Hepatocyte (in vitro differentiated cells): ENCODE results near the gene RGS5. TPM values are rescaled to one million over a fixed set of nuclear protein-coding genes. Genes with fewer than 3 reads are reported as not detected.

ENCODE experiments used
- DNase-seq: peaks from one replicate; pipeline ENCODE4 v3.0.0-alpha.2; 2016; ENCODE audit warnings: low spot score
- H2AFZ ChIP-seq: fragments of 200-600 bp; sonication (generic); 2 replicates; pipeline ENCODE4 v1.6.0; 2016; ENCODE audit warnings: antibody characterized with exemption, mild to moderate bottlenecking
- H3K27ac ChIP-seq: fragments of 200-600 bp; sonication (generic); 2 replicates; pipeline ENCODE4 v1.5.1; 2016; ENCODE audit warnings: mild to moderate bottlenecking
- H3K27me3 ChIP-seq: fragments of 200-600 bp; sonication (generic); 2 replicates; pipeline ENCODE4 v1.6.1; 2016
- H3K36me3 ChIP-seq: fragments of 200-600 bp; sonication (generic); replicated peaks from 2 replicates; pipeline ENCODE4 v1.5.1; 2016; ENCODE audit warnings: low read depth; ENCODE audit not compliant: insufficient read depth
- H3K4me1 ChIP-seq: fragments of 200-600 bp; sonication (generic); 2 replicates; pipeline ENCODE4 v1.5.1; 2016; ENCODE audit warnings: mild to moderate bottlenecking, moderate library complexity; ENCODE audit not compliant: insufficient read depth
- H3K4me2 ChIP-seq: fragments of 200-600 bp; sonication (generic); 2 replicates; pipeline ENCODE4 v1.6.0; 2016
- H3K4me3 ChIP-seq: fragments of 200-600 bp; sonication (generic); 2 replicates; pipeline ENCODE4 v1.5.1; 2016; ENCODE audit warnings: mild to moderate bottlenecking
- H3K79me2 ChIP-seq: fragments of 200-600 bp; sonication (generic); 2 replicates; pipeline ENCODE4 v1.6.0; 2017; ENCODE audit warnings: mild to moderate bottlenecking
- H3K9me2 ChIP-seq: fragments of 200-600 bp; sonication (generic); replicated peaks from 2 replicates; pipeline ENCODE4 v1.6.0; 2017; ENCODE audit warnings: mild to moderate bottlenecking; ENCODE audit not compliant: insufficient read depth
- H3K9me3 ChIP-seq: fragments of 200-600 bp; sonication (generic); 2 replicates; pipeline ENCODE4 v1.5.1; 2016; ENCODE audit warnings: low read depth, mild to moderate bottlenecking
- H4K20me1 ChIP-seq: fragments of 200-600 bp; sonication (generic); 2 replicates; pipeline ENCODE4 v1.6.0; 2016; ENCODE audit warnings: mild to moderate bottlenecking; ENCODE audit not compliant: insufficient read depth, poor library complexity, severe bottlenecking
- CTCF ChIP-seq: fragments of 200-600 bp; sonication (generic); IDR thresholded peaks from 2 replicates; pipeline ENCODE4 v1.5.1; 2016; ENCODE audit warnings: antibody characterized with exemption, mild to moderate bottlenecking; ENCODE audit not compliant: poor library complexity
- EZH2 ChIP-seq: fragments of 200-600 bp; sonication (generic); IDR thresholded peaks from 2 replicates; pipeline ENCODE4 v1.6.1; 2016; ENCODE audit warnings: antibody characterized with exemption, mild to moderate bottlenecking, borderline replicate concordance
- EZH2phosphoT487 ChIP-seq: fragments of 200-600 bp; sonication (generic); IDR thresholded peaks from one replicate; pipeline ENCODE4 v1.6.1; 2018; ENCODE audit warnings: antibody characterized with exemption, mild to moderate bottlenecking, low read depth, moderate library complexity; ENCODE audit not compliant: unreplicated experiment, severe bottlenecking
- WGBS: methylation state at CpG from one replicate; pipeline ENCODE4 v1.1.6; 2016; ENCODE audit warnings: low lambda C conversion rate; ENCODE audit errors: missing lambda C conversion rate; 5-methylcytosine and 5-hydroxymethylcytosine counted together
- polyA plus RNA-seq: library from polyadenylated mRNA; unstranded; fragments of >200 nt; fragmentation: Nextera tagmentation; extraction: Ambion mirVana; gene quantifications from 2 replicates; pipeline ENCODE4 v1.2.1, GENCODE V29; 2016
- total RNA-seq: library from RNA; depleted of rRNA; stranded (reverse); fragments of >200 nt; gene quantifications from 2 replicates; pipeline ENCODE4 v1.2.3, GENCODE V29; 2014

The RGS5 gene
- total and polyA plus RNA-seq, 2 experiments from 2014 or later, result 4.4 to 5.0 TPM

- H3K4me2 ChIP-seq, result no peak overlapping the region
- no peaks in the 10 kb centered on the region for H4K20me1 ChIP-seq
- H3K9me3 ChIP-seq, result no peaks in the 10 kb centered on the region
- no peaks in the 10 kb centered on the region for H3K27me3 ChIP-seq
- no peaks in the 10 kb centered on the region for H3K9me2 ChIP-seq
- no peak overlapping the region for H2AFZ ChIP-seq
- DNase-seq, result no peak
- H3K36me3 ChIP-seq, result no peaks in the 10 kb centered on the region
- no peak overlapping the region for H3K27ac ChIP-seq
- TF ChIP-seq EZH2 (no peak), EZH2phosphoT487 (no peak), CTCF (no peak)
- H3K79me2 ChIP-seq, result no peaks in the 10 kb centered on the region
- H3K4me1 ChIP-seq, result no peaks in the 10 kb centered on the region
- H3K4me3 ChIP-seq, result no peak overlapping the region
- WGBS, result 71% methylated on average over 1 of the region's 1 CpG
Measured at GRCh38 chr1:163120372-163120771, 82.3 kb downstream of the RGS5 start.

- Histone ChIP-seq H3K36me3 (no peaks in the 10 kb centered on the region), H3K27me3 (no peaks in the 10 kb centered on the region), H3K4me3 (no peak overlapping the region), H3K4me1 (no peaks in the 10 kb centered on the region), H4K20me1 (no peaks in the 10 kb centered on the region), H3K4me2 (no peak overlapping the region), H2AFZ (no peak overlapping the region), H3K9me2 (no peaks in the 10 kb centered on the region), H3K79me2 (no peaks in the 10 kb centered on the region), H3K27ac (no peak overlapping the region), H3K9me3 (no peaks in the 10 kb centered on the region)
- TF ChIP-seq EZH2 (no peak), CTCF (no peak), EZH2phosphoT487 (no peak)
- no peak for DNase-seq
Measured at GRCh38 chr1:163119707-163120106, 83.0 kb downstream of the RGS5 start.

GRCh38 chr1:163115887-163116286 is 86.8 kb downstream of the RGS5 start:
- no peaks in the 10 kb centered on the region for H3K79me2 ChIP-seq
- no peaks in the 10 kb centered on the region for H3K36me3 ChIP-seq
- no peaks in the 10 kb centered on the region for H3K27me3 ChIP-seq
- no peak overlapping the region for H3K27ac ChIP-seq
- DNase-seq, result no peak
- H3K4me3 ChIP-seq, result no peak overlapping the region
- no peaks in the 10 kb centered on the region for H3K9me2 ChIP-seq
- no peaks in the 10 kb centered on the region for H3K9me3 ChIP-seq
- no peaks in the 10 kb centered on the region for H3K4me1 ChIP-seq
- 74% methylated on average over 1 of the region's 1 CpG for WGBS
- H4K20me1 ChIP-seq, result no peaks in the 10 kb centered on the region
- H3K4me2 ChIP-seq, result no peak overlapping the region
- no peak overlapping the region for H2AFZ ChIP-seq
- TF ChIP-seq CTCF, result no peak
- TF ChIP-seq EZH2phosphoT487, result no peak
- TF ChIP-seq EZH2, result no peak

- Histone ChIP-seq H3K27ac (no peak overlapping the region), H3K4me1 (peaks cover 5% of the 10 kb centered on the region), H3K9me3 (no peaks in the 10 kb centered on the region), H3K4me2 (no peak overlapping the region), H3K27me3 (no peaks in the 10 kb centered on the region), H3K36me3 (no peaks in the 10 kb centered on the region), H3K9me2 (no peaks in the 10 kb centered on the region), H2AFZ (no peak overlapping the region), H3K4me3 (no peak overlapping the region), H4K20me1 (no peaks in the 10 kb centered on the region), H3K79me2 (no peaks in the 10 kb centered on the region)
- no peak for DNase-seq
- WGBS, result 92% methylated on average over 5 of the region's 5 CpGs
- TF ChIP-seq CTCF (no peak), EZH2phosphoT487 (no peak), EZH2 (no peak)
Measured at GRCh38 chr1:163107655-163108054, 95.1 kb downstream of the RGS5 start.
